Activated CD4-positive, alpha-beta T cell treated with anti-CD3 and anti-CD28 coated beads, Interleukin-2, amount 50 U/mL, for 48 hours (primary cell): Measurements from ENCODE around the gene KDELR3.
A peak's percentile ranks its signal among the peaks of the same experiment; 100 is the strongest.

Source experiments
- DNase-seq, 2 experiments: peaks; one replicate each; pipeline ENCODE4 v3.0.0-alpha.2; 2020

KDELR3 gene

DNA sequence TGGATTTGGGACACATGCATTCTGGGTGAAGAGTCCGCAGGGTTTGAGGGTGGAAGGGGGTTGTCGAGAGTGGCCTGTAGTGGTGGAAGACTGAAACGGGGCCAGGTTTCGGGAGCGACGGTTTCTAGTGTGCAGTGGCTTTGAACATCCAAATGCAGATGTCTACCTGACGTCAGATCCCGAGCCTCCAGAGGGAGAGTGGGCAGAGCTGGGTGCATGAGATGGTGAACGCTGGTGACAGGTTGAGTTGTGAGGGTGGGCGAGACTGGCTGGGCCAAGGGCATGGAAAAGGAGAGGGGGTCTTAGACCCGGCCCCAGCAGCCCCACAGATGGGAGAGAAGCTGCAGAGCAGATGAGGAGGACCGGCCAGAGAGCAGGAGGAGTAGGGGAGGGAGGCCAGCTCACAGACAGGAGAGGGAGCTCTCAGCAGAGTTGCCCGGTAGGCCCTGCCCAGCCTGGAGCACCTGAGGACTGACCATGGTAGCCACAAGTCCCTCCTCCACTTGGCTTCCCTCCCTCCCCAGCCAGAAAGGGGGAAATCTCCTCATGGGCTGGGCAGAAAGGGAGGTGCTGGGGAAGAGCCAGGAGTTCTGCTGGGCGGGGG lies 27.0 kb upstream of the KDELR3 start:
- DNase-seq, result no peak

DNA sequence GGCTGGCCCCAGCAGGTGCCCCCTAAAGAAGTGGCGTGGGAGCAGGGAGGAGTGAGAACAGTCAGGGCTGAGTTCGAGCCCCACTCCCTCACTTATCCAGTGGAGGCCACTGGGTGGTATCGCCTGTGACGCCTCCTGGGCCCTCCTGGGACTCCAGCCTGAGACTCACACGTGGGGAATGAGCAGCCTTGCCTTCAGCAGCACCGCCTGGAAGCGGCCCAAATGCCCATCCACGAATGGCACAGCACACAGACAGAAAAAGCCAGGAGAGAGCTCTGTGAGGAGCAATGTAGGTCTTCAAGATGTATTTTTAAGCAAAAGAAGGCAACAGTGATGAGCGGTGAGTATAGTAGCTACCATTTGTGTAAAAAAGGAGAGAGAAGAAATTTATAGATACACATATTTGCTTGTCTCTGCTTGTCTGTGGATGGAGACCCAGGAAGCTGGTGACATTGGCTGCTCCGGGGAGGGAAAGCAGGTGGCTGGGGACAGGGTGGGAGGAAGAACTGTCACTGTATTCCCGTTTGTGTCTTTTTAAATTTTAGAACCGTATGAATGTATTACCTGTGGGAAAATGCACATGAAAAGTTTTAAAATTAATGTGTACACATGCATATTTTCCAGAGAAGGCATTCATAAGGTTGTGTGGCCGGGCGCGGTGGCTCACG lies 26.1 kb upstream of the KDELR3 start:
- no peak for DNase-seq

DNA sequence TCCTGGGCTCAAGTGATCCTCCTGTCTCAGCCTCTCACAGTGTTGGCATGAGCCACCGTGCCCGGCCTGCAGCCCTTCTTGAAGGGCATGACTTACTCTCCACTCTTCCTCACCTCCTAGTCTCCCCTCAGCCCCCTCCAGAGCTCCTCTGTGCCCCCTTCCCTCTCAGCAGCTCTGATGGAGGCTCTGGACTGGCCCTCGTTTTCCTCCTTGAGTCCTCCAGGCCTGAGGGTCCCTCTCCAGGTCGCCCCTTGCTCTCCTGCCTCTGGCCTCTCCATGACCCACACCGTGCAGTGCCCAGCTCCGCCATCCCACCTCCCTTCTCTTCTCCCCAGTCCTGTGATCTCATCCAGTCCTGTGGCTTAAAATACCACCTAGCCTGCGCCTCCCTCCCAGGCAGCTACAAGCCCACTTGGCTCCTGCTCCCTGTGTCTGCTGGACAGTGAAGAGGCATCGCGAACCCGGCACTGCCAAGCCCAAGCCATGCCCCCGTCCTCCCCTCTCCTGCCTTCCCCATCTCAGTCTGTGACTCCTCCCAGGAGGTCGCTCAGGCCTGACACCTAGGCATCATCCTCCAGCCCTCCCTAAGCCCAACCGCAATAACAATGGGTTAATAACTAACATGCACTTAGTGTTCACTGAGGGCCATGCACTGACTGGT lies 24.8 kb upstream of the KDELR3 start:
- no peak for DNase-seq

DNA sequence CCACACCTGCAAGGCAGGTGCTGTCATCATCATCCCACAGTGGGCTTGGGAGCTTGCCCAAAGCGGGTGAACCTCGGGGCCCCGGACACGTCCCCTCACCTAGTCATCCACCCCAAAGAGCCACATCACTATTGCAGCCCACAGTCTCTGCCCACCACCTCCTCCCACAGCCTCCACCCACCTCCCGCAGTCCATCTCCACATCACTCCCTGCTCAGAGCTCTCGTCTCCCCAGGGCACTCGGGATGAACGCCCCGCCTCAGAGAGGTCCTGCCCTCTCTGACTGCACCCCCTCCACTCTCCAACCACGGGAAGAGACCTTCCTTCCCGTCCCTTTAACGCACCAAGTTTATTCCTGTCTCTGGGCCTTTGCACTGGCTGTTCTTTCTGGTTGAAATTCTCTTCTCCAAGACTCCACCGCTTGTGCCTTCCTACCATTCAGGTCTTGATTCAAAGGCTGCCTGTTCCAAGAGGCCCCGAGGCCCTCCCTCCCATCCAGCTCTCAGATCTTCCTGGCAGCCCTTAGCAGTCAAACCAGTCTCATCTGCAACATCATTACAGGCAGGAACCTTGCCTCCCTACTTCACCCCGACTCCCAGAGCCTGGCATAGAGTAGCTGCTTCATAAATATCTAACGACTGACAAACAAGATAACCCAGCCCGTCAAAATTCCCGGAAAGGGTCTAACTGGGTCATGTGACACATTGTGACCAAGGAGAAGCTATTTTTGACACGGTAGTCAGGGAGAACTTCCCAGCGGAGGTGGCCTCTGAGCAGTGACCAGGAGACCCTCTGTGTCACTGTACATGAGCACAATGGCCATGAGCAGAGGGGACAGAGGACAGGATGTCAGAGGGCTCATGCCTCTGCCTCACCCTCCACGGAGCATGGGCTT lies 24.0 kb upstream of the KDELR3 start:
- DNase-seq, result no peak

DNA sequence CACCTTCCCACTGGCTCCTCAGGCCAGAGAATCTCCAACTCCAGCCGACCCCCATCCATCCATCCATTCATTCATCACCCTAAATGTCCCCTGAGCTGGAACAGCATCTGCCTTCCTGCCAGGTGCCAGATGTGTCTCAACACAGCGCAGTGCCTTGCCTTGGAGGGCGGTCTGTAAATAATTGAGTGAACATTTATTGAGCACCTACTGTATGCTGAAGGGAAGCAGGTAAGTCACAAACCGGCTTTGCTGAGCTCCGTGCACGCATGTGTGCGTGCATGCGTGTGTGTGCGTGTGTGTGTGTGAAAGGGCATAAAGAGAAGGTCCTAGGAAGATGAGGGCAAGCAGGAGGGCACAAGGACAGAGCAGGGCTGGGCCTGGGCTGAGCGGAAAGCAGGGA lies 23.1 kb upstream of the KDELR3 start:
- no peak for DNase-seq

DNA sequence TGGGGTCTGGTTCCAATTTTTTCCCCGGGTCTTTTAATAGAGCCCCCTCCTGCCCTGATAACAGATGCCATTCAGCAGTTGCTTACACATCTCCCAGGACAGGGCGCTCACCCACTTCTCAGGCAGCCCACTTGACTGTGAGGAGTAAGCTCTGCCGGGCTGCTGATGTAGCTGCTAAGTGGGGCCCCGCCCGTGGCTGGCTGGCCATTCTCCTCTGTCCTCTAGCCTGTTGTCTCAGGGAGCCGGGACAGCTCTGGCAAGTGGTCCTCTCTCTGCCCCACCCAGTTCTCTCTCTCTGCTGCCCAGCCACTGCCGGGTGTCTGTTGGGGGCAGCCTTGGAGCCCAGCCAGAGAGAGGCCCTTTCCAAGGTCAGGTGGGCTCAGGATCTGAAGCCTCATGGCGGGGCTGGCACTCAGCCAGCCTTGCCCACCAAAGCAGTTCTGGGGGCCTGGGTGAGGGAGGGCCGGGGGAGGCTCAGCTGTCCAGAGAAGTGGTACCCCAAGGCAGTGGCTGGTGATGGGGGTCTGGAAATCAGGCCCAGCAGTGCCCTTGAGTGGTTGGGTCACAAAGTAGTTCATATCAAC lies 21.8 kb upstream of the KDELR3 start:
- DNase-seq, result no peak

DNA sequence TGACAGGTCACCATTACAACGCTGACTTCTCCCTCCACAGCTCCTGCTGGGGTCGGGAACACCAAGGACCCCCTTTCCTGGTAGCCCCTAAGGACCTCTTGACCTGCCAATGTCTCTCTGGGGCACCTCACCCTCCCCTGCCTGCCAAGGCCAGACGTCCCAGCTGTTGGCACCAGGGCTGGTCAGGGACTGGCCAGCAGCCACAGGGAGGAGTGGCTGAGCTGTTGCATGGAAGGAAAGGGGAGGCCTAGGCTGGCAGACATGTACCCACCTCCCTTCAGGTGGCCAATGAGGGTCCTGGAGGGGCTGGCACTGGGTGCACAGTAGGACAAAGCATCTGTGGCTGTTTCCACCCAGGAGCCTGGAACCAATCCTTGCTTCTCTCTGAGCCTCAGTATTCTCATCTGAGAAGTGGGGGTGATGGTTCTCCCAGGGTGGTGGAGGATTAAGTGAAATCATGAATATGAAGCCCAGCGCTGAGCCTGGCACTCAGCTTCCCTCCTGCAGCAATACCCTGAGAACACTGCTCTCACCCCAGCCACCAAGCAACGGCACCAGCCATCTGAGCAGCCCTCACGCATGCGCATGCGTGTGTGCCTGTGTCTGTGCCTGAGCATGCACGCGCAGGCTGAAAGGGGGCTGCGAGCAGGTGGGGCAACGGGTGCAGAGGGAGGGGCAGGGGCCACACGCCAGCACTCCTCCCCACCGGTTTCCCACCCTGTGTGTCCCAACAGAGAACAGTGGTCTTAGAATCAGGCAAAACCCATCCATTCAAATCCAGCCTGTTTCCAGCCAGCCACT lies 18.8 kb upstream of the KDELR3 start:
- DNase-seq, result no peak

DNA sequence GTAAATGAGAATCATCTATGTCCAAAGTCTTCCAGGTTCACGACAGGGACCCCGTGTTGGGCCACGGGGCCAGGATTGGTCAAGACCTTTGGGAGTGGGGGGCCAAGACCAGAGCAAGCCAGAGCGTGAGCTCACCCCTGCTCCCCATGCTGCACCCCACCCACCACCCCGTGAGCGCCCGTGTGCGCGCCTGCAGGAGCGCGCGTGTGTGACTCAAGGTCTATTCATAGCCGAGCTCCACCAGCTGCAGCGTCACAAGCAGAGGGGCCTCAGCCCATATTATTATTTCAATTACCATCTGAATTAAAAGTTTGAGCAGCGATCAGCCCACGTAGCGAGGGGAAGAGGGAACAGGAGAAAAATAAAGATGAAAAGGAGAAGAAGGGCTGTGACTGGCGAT lies 18.1 kb upstream of the KDELR3 start:
- DNase-seq, result no peak

DNA sequence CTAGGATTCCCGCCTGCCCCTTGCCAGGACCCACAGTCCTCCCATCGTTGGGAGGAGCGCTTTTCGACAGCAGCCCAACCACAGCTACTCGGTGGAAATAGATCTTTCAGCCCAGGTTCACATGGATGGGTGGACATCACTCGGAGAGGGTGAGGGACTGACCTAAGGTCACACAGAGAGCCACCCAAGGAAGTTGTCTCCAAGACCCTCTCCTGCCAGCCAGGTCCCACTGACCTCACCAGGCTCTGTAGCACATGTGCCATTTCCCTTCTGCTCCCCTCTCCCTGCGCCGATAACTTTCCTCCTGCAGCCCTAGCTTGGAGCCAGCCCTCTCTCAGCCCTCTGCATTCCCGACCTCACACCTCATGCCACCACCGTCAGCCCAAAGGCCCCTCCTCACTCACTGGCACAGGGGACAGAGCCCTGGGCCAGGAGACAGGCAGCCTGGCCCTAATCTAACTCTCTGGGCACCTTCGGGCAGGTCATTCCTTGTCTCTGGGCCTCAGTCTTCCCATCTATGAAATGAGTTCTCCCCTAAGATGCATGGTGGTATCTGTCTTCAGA lies 17.6 kb upstream of the KDELR3 start:
- DNase-seq, result no peak

DNA sequence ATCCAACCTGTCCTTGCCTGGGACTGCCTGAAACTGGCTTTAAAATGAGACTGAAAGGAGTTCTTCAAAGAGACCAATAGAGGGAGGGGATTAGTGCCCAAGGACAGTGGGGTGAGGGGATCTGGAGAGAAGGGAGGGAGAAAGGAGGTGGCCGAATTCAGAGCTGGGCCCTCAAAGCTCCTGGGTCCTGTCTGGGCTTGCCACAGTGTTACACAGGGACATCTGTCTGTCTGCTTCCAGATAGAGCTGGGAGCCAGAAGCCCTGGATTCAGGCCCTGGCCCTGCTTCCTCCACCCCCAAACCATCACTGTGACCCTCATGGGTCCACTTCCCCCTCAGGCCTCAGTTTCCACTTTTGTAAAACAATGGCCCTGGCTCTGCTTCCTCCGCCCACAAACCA lies 16.5 kb upstream of the KDELR3 start:
- DNase-seq, result no peak

DNA sequence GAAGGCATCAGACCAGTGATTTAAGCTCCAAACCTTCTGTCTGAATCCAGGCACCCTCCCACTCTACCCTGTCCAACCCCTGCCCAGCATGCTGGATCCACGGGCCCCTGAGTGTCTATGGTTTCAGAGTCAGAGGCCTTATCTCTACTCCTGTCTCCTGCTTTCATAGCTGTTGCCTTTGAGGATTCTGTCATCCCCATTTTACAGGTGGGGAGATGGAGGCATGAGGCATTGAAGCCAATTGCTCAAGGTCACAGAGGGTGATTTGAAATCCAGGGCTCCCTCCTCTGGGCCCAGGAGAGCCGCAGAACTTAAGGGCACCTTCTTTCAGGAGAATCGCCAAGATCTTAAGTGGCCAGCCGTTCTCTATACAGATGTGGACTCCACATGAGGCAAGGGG lies 16.0 kb upstream of the KDELR3 start:
- no peak for DNase-seq

DNA sequence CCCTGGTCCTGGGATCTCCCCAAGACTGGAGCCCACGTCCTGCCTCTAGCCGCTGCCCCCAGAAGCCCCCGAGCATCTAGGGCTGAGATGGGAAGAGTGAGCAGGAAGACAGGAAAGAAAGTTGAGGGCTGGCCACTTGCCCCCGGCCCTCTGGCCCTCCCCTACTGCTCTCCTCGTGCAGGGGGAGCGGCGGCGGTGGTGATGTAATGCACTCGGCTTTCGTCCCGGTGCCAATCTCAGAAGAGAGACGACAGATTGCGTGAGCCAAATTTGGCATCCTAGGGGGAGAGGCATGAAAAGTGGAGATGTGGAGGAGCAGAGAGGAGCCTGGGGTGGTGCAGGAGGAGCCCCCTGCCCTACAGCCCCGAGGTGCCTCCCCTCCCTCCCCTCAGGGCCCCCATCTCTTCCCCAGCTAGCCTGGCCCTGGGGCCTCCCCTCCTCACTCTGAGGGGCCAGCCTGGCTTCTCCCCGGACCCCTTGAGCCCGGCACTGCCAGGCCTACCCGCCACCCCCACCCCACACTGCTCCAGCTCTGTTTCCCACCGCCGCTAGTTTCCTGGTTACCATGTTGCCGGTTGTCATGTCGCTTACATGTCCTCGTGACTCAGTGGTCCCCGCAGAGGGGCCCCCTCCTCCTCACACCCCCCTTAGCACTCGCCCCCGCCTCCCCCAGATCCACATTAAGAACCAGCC lies 15.4 kb upstream of the KDELR3 start:
- DNase-seq, result no peak

DNA sequence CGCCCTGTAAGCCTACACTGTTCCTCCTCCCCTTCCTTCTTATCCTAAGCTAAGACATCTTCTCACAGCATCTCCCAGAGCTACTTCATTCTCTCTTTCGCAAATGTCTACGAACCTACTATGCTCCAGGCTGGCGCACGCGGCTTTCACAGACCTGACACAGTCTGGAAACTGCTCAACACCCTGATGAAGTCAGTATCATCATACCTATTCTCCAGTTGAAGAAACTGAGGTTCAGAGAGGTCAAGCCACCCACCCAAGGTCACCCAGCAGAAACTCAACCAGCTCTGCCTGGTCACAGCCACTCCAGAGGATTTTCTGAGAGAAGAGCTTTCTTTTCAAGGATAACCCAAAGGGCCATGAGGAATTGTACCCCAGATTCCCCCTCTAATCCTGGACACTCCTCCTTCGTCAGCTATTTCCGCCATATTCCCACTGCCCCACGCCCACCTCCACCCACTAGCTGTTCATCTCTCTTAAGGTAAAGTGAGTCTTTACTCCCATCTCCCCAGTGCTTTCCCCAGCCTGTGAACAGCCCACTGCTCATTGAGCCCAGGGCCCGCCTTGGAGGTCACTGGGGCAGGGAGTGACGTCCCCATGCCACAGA lies 14.7 kb upstream of the KDELR3 start:
- no peak for DNase-seq

DNA sequence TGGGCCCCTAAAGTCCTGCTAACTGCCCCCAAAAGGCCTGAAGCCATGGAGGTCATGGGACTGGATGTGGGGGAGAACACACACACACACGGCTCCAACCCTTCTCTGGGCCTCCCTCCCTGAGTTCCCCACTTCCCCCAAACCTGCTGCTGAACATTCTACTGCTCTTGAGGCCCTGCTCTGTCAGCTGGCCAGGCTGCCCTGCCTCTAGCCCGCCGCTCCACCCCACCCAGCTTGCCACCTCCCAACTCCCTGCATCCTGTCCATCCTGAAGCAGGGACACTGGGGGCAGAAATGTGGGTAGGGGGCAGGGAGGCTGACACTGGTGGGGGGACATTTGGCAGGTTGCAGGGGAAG lies 13.9 kb upstream of the KDELR3 start:
- no peak for DNase-seq

DNA sequence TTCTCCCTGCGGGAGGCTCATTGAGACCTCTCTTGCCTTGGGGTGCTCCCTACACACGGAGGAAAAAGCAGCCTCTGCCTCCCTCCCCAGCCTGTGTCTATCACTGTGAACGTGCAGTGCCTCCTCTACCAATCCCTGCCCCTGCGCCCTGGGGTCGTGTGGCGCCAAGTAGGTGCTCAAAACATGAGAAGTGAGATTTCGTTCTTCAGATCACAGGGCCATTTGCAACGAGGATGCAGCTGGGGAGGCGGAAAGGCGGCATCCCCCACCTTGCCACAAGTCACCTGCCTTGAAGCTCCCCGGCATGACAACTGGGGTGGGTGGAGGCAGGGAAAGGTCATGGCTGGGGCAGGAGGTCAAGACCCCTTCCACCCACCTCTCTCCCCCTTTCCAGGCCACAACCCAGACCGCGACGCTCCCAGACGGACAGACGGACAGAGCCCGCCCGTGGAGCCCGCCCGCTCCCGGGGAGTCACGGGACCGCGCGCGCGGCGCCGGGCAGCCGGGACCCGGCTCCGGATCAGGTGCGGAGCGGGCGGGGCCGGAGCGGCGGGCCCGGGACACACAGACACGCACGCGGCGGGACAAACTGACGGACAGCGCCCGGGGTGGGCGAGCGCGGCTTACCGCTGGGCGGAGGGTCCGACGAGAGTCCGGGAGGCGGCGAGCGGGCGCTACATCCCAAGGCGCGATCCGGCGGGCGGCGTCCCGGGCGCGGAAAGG lies 13.4 kb upstream of the KDELR3 start:
- peak in 1 of 2 experiments; percentile 20 for DNase-seq

DNA sequence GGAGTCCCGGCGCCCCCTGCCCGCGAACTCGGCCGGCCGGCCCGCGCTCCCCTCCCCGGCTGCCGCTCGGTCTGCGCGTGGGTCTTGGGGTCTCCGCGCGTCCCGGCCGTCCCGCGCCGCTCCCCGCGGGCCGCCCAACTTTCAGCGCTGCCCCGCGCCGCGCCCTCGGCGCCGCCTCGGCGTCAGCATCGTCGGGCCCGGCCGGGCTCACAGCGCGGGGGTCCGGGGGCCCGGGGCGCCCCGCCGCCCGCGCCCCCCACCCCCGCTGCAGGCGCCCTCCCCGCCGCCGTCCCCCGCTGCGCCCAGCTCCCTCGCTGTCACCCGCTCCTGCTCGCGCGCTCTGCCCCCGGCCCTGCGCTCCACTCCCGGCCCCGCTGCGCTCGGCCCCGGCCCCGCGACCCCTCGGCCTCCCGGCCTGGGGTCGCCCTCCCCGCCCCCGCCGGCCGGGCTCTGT lies 12.8 kb upstream of the KDELR3 start, which contains the start of gene KCNJ4:
KCNJ4 (minus strand) TSS at position 124 of the 454 bp plus-strand sequence. CDS start 27,067 bp downstream, outside the sequence.
- no peak for DNase-seq

DNA sequence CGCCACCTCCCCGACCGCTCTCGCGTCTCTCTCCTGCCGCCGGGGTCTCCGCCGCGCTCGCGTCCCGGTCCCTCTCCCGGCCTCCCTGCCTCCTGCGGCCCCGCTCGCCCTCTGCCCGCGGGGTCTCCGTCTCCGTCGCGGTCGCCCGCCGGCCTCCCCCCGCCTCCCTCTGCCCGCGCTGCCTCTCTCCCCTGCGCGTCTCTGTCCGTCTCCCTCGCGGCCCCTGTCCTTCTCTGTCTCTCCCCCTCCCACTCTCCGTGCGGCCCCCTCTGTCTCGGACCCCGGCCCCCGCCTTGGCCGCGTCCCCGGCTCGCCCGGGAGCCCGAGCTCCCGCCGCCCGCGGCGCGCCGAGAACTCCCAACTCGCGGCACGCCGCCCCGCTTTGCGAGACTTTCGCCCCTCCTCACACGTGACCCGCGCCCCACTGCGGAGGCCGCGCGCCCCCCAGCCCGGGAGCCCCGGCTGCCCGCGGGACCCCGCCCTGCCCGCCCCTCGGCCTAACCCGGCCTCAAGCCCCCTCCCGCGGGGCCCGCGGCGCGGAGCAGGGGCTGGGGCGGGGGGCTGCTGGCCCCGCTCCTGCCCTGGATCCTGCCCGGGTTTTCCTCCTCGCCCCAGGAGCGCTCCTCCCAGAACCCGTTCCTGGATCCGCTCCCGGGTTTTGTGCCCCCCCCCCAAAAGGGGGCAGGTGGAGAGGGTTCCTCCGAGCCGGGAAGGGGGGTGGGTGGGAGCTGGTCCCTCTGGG lies 12.2 kb upstream of the KDELR3 start:
- DNase-seq, result peak; percentile 13 to 23

DNA sequence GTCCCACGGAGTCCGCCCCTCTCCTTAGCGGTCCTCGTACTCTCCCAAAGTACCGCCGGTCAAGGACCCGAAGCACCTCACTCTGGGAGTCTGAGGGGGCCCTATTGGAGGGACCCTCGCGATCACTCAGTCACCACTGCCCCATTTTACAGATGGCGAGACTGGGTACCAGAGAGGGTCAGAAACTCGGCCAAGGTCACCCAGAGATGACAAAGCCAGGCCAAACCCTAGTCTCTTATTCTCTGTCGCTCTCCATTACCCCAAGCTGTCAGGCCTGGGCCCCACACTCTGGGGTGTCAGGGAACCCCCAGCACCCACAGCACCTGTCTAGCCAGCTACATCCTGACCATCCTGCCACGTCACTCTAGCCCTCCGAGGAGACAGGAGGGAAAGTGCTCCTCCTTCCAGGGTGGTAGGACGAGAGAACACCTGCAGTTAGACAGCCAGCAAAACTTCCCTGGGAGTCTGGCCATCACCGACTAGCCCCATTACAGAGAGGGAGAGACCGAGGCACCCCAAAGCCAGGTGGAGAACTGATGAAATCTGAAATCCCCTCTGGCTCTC lies 11.5 kb upstream of the KDELR3 start:
- no peak for DNase-seq
